Hepatocyte (in vitro differentiated cells): ENCODE measurements around the gene ATXN1.

Experiments
- EZH2 ChIP-seq: fragments of 200-600 bp; sonication (generic); IDR thresholded peaks from 2 replicates; pipeline ENCODE4 v1.6.1; 2016; ENCODE audit warnings: antibody characterized with exemption, mild to moderate bottlenecking, borderline replicate concordance
- TF ChIP-seq, protein P1 (sequence below): fragments of 200-600 bp; sonication (generic); IDR thresholded peaks from 2 replicates; pipeline ENCODE4 v1.5.1; 2016; ENCODE audit warnings: antibody characterized with exemption, mild to moderate bottlenecking; ENCODE audit not compliant: poor library complexity

DNA sequence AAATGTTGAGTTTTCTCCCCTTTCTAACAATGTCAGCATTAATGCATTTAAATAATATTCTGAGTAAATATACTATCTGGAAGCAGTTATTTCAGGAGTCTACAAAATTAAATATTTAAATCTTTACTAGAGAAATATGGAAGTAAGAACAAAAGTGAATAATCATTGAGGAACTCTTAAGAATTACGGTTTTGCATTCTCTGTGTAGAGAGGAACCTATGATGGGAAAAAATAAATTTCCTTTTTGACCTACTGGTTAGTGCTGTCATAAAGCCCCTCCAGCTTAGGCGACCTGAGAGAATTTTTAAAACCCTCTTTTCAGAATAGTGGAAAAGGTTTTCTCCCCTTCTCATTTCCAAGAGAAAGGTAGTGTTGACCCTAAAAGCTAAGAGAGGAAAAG is 64.8 kb downstream of the ATXN1 start:
- TF ChIP-seq, protein P1, sequence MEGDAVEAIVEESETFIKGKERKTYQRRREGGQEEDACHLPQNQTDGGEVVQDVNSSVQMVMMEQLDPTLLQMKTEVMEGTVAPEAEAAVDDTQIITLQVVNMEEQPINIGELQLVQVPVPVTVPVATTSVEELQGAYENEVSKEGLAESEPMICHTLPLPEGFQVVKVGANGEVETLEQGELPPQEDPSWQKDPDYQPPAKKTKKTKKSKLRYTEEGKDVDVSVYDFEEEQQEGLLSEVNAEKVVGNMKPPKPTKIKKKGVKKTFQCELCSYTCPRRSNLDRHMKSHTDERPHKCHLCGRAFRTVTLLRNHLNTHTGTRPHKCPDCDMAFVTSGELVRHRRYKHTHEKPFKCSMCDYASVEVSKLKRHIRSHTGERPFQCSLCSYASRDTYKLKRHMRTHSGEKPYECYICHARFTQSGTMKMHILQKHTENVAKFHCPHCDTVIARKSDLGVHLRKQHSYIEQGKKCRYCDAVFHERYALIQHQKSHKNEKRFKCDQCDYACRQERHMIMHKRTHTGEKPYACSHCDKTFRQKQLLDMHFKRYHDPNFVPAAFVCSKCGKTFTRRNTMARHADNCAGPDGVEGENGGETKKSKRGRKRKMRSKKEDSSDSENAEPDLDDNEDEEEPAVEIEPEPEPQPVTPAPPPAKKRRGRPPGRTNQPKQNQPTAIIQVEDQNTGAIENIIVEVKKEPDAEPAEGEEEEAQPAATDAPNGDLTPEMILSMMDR, result no peak
- no peak for TF ChIP-seq EZH2
